ENCODE data around the gene OR2A2. TPM values are rescaled to one million over a fixed set of nuclear protein-coding genes. Genes with fewer than 3 reads are reported as not detected.
A peak's percentile ranks its signal among the peaks of the same experiment; 100 is the strongest.
"Not testable (repeated sequence)": the region's sequence is repeated elsewhere in the genome, so short reads cannot be mapped to it uniquely, and the experiment has no call there.

OR2A2 gene
- not detected in 2 replicates for total RNA-seq (2014; rRNA removed; shearing (Covaris generic))
- not detected in 2 replicates for polyA plus RNA-seq (2014; cell fraction: nucleus; rRNA removed)

- no peak for DNase-seq (ENCODE audit: extremely low read depth, low read depth)
These were observed at the start of gene OR2A2 for GRCh38 chr7:144109283-144109682. TSS of gene OR2A2 (plus strand) at chr7:144109583. CDS start at chr7:144109583, 0 bp downstream.

DNA sequence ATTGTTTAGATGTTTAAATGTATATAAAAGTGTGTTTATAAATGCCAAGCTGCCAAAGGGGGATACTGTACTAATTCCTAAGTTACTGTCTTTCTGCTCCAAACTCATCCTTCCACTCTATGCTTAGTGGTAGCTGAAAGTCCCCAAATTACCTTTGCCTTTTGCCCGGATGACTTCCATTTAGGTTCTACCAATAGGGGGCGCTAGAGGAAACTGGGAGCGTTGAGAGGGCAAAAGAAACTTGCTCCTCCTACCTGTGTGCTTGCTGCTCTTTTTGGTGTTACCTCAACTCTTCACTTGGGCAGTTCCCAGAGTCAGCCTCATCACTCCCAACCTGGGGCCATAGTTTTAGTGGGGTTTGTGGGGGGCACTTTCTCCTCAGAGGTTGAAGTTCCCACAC is 45.7 kb upstream of the OR2A2 start:
- peak; percentile 5 for DNase-seq (ENCODE audit: extremely low read depth, low read depth)

DNA sequence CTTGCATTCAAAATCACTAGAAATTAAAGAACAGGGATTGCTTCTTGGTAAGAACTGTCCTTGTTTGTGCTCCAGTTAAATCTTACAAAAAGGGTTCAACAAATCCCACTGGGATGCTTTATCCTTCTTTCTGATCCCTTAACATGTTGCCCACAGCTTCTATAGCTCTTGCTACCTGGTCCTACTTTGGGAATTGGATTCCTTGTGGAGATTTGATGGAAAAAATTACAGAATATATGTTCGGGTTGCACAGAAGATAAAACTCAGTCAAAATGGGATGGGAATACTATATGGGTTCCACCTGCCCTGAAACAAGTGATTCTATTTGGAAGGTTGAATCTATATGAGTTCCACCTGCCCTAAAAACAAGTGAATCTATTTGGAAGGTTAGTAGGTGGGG is 39.9 kb upstream of the OR2A2 start, which contains the start of gene OR2A25:
Gene OR2A25, plus strand, starts transcription at position 301 of the 400 bp plus-strand sequence. CDS start 4,409 bp downstream, outside the sequence.
- no peak for DNase-seq (ENCODE audit: extremely low read depth, low read depth)

- no peak for DNase-seq (ENCODE audit: extremely low read depth, low read depth)
These were observed 39.4 kb upstream of the OR2A2 start for GRCh38 chr7:144069953-144070352.

- no peak for DNase-seq (ENCODE audit: extremely low read depth, low read depth)
These were observed 35.0 kb upstream of the OR2A2 start for GRCh38 chr7:144074374-144074773.

- DNase-seq (ENCODE audit: extremely low read depth, low read depth), result no peak
These were observed 23.4 kb upstream of the OR2A2 start, which contains the start of gene OR2A12 for GRCh38 chr7:144085978-144086377. TSS of gene OR2A12 (plus strand) at chr7:144086278. CDS start at chr7:144095108, 8,830 bp downstream.

DNA sequence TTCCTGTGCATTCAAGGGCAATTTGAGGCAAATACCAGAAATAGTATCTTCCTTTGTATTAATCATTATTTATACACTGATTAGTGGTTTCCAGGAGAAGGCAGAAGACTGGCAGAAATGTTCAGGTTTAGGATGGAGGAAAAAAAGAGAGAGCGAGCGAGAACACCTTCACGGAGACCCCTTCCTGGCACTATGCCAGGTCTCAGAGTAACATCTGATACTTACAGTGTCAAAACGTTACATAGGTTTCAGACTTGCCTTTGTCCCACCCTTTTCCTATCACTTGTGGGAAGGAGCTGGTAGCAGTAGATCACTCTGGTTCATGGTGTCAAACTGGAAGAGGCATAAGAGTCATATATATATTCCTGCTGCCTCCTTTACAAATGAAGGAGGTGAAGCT is 22.7 kb upstream of the OR2A2 start:
- no peak for DNase-seq (ENCODE audit: extremely low read depth, low read depth)

- no peak for DNase-seq (ENCODE audit: extremely low read depth, low read depth)
These were observed 22.2 kb upstream of the OR2A2 start for GRCh38 chr7:144087230-144087629.

DNA sequence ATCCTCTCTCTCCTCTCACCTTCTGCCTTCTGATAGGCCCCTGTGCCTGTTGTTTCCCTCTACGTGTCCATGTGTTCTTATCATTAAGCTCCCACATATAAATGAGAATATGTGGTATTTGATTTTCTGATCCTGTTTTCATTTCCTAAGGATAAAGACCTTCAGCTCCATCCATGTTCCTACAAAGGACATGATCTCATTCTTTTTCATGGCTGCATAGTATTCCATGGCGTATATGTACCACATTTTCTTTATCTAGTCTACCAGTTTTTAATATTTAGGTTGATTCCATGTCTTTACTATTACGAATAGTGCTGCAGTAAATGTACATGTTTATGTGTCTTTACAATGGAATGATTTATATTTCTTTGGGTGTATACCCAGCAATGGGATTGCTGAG is 18.7 kb upstream of the OR2A2 start:
- no peak for DNase-seq (ENCODE audit: extremely low read depth, low read depth)

GRCh38 chr7:144098776-144099175 is 10.6 kb upstream of the OR2A2 start:
- no peak for DNase-seq (ENCODE audit: extremely low read depth, low read depth)

GRCh38 chr7:144100607-144101006 is 8.8 kb upstream of the OR2A2 start:
- no peak for DNase-seq (ENCODE audit: extremely low read depth, low read depth)

GRCh38 chr7:144102041-144102440 is 7.3 kb upstream of the OR2A2 start:
- DNase-seq (ENCODE audit: extremely low read depth, low read depth), result no peak

DNA sequence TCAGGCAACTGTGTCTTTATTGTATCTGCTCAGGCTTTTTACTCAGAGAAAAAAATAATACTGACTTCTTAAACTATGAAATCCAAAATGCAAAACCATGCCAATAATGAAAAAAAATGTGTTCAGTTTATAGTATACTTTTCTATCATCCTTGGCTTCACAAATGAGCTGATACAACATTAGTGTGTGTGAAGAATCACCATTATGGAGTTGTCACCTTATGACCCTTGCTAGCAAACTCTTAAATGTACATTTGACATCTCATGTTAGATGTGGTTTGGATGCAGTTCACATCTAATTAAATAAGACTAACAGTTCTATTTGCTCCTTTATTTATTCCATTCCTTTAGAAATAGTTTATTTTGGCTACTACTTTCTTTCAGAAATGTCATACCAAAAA is 4.2 kb upstream of the OR2A2 start:
- DNase-seq (ENCODE audit: extremely low read depth, low read depth), result no peak

DNA sequence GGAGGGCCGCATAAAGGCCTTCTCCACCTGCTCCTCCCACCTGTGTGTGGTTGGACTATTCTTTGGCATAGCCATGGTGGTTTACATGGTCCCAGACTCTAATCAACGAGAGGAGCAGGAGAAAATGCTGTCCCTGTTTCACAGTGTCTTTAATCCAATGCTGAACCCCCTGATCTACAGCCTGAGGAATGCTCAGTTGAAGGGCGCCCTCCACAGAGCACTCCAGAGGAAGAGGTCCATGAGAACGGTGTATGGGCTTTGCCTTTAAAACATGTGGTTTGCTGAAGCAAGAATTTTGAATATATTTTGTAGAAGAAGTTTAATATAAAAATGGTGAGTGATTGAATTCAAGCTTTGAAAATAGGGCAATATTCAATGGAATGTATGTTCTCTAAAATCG is 889 bp downstream of the OR2A2 start:
- DNase-seq (ENCODE audit: extremely low read depth, low read depth), result no peak

DNA sequence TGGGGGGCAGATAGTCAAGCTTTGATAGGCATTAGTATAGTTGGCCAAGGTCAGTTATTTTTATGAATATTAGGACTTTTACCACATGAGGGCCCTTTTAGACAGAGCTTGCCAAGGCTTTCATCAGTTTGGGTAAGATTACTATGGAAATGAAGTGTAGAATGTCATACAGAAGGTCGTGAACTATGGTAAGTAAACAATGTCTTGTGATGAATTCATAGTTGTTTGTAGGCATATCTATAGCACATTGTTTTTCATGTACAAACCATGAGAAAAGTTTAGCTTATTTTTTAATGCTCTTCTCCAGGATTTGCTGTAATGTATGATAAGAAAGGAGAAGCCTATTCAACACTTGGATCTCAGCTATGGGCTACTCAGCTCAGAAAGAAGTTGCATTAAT is 4.3 kb downstream of the OR2A2 start:
- no peak for DNase-seq (ENCODE audit: extremely low read depth, low read depth)

GRCh38 chr7:144118341-144118740 is 9.0 kb downstream of the OR2A2 start:
- no peak for DNase-seq (ENCODE audit: extremely low read depth, low read depth)

DNA sequence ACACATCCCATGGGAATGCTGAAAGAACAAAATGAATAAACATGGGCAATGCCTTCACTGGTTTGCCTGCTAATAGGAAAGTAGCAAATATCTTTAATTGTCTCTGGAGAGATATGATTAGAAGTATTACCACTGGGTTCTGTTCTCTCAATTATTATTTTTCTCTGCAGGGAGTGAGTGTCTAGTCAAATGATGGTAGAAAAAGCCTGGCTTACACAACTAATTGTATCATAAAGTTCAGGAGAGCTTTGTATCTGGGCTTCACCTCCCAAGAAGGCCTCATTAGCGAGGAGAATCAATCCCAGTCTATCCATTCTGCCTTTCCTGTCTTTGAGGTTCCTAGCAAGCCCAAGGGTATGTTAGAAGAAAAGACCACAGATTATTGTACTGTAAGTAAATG is 13.5 kb downstream of the OR2A2 start, which contains the start of gene OR2A14:
Gene OR2A14, plus strand, starts transcription at position 301 of the 400 bp plus-strand sequence. CDS start 5,937 bp downstream, outside the sequence.
- DNase-seq (ENCODE audit: extremely low read depth, low read depth), result no peak

- DNase-seq (ENCODE audit: extremely low read depth, low read depth), result peak; percentile 86
These were observed 18.4 kb downstream of the OR2A2 start for GRCh38 chr7:144127714-144128334.

GRCh38 chr7:144129601-144130000 is 20.2 kb downstream of the OR2A2 start:
- DNase-seq (ENCODE audit: extremely low read depth, low read depth), result not testable (repeated sequence)

GRCh38 chr7:144130730-144131129 is 21.3 kb downstream of the OR2A2 start:
- no peak for DNase-seq (ENCODE audit: extremely low read depth, low read depth)

GRCh38 chr7:144132262-144132661 is 22.9 kb downstream of the OR2A2 start:
- DNase-seq (ENCODE audit: extremely low read depth, low read depth), result no peak

GRCh38 chr7:144133307-144133706 is 23.9 kb downstream of the OR2A2 start:
- DNase-seq (ENCODE audit: extremely low read depth, low read depth), result no peak

GRCh38 chr7:144134116-144134515 is 24.7 kb downstream of the OR2A2 start:
- no peak for DNase-seq (ENCODE audit: extremely low read depth, low read depth)
